ENCODE data around the gene NHLRC2. TPM values are rescaled to one million over a fixed set of nuclear protein-coding genes. Genes with fewer than 3 reads are reported as not detected.

The NHLRC2 gene
- total RNA-seq, 1 experiment from 2014 or later: 30.9 TPM

DNA sequence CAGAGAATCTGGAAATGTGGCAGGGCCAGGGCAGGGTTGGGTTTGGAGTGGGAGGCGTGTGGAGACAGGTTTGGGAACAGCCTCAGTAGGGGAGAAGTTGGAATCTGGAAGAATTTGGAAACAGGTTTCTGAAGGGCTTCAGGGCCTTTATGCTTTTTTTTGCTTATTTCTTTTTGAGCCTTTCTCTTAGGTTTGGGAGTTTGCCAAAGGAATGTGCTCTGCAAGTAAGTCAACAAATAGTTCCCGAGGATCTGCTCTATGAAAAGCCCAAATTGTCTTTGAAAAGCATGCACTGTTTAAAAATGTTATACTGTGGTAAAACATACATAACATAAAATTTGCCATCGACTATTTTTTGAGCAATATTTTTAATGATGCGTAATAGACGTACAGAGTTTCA, 102.6 kb downstream of the NHLRC2 start:
- H4K5ac ChIP-seq (ENCODE audit: insufficient read length, low read depth, low read length): no peak overlapping the region
- H3K27ac Mint-ChIP-seq: no peak overlapping the region
- WGBS (ENCODE audit: extremely low coverage, insufficient read length, low lambda C conversion rate): no CpG with 5 or more reads among the region's 5 CpGs

More for the DNA sequence above, 102.6 kb downstream of the NHLRC2 start:
- no peak overlapping the region for H3K4me2 ChIP-seq (ENCODE audit: insufficient read depth, insufficient read length, low read length)
- H2AK5ac ChIP-seq (ENCODE audit: insufficient read length, low read length): no peak overlapping the region
- no peaks in the 10 kb centered on the region for H3K9me3 ChIP-seq (ENCODE audit: control insufficient read depth, low read depth, low read length)
- no peak overlapping the region for H2BK5ac ChIP-seq (ENCODE audit: insufficient read length, low read length)
- no peak overlapping the region for H2BK12ac ChIP-seq (ENCODE audit: insufficient read length, low read depth, low read length)
- no peak overlapping the region for H3T11ph ChIP-seq (ENCODE audit: low read length)
- H3K4me1 ChIP-seq (ENCODE audit: insufficient read depth, low read length): no peaks in the 10 kb centered on the region
- no peak overlapping the region for H3K14ac ChIP-seq (ENCODE audit: insufficient read depth, low read length)
- H3K27me3 Mint-ChIP-seq (ENCODE audit: low read depth): no peaks in the 10 kb centered on the region
- DNase-seq: no peak
- no peak overlapping the region for H2AFZ ChIP-seq (ENCODE audit: low read length)
- H2BK20ac ChIP-seq (ENCODE audit: low read depth, low read length, poor library complexity, severe bottlenecking): no peak overlapping the region
- no peaks in the 10 kb centered on the region for H3K23me2 ChIP-seq (ENCODE audit: insufficient read length, low read depth, low read length, poor library complexity, severe bottlenecking)
- no peak overlapping the region for H3K56ac ChIP-seq (ENCODE audit: insufficient read length, low read depth, low read length)
- H4K8ac ChIP-seq (replicated peaks; ENCODE audit: insufficient read length, low read depth, low read length): no peak overlapping the region
- no peak overlapping the region for H2BK120ac ChIP-seq (ENCODE audit: low read depth, low read length, poor library complexity, severe bottlenecking)
- H3K4me3 Mint-ChIP-seq: no peak overlapping the region
- no peaks in the 10 kb centered on the region for H3K79me1 ChIP-seq (ENCODE audit: insufficient read depth, low read depth, low read length, poor library complexity, severe bottlenecking)
- TF ChIP-seq, protein P1, sequence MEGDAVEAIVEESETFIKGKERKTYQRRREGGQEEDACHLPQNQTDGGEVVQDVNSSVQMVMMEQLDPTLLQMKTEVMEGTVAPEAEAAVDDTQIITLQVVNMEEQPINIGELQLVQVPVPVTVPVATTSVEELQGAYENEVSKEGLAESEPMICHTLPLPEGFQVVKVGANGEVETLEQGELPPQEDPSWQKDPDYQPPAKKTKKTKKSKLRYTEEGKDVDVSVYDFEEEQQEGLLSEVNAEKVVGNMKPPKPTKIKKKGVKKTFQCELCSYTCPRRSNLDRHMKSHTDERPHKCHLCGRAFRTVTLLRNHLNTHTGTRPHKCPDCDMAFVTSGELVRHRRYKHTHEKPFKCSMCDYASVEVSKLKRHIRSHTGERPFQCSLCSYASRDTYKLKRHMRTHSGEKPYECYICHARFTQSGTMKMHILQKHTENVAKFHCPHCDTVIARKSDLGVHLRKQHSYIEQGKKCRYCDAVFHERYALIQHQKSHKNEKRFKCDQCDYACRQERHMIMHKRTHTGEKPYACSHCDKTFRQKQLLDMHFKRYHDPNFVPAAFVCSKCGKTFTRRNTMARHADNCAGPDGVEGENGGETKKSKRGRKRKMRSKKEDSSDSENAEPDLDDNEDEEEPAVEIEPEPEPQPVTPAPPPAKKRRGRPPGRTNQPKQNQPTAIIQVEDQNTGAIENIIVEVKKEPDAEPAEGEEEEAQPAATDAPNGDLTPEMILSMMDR (conservative IDR thresholded peaks at IDR 0.05): no peak
- no peak overlapping the region for H3K9ac ChIP-seq (ENCODE audit: extremely low read depth, insufficient read length, low read length)
- no peaks in the 10 kb centered on the region; a peak in 1 of 7 replicates for H3K36me3 Mint-ChIP-seq (ENCODE audit: insufficient read depth in 1 of 3, low read depth in 3 of 3)
- no peaks in the 10 kb centered on the region for H3K79me2 ChIP-seq (ENCODE audit: insufficient read depth, low read length)
- H3K18ac ChIP-seq (ENCODE audit: insufficient read length, low read depth, low read length): no peak overlapping the region
- H3K27me3 ChIP-seq (ENCODE audit: insufficient read depth, low read length): no peaks in the 10 kb centered on the region; the same call in 1 of the 2 replicates
- H3K23ac ChIP-seq (ENCODE audit: insufficient read length, low read depth, low read length): no peak overlapping the region
- H3K27ac ChIP-seq (ENCODE audit: insufficient read length, low read depth, low read length): no peak overlapping the region
- H4K20me1 ChIP-seq (ENCODE audit: control insufficient read depth, insufficient read depth, insufficient read length): no peaks in the 10 kb centered on the region
- peaks cover 8 to 9% of the 10 kb centered on the region in 2 experiments; a peak in 2 of 4 replicates for H3K4me1 Mint-ChIP-seq
- H3K9me3 Mint-ChIP-seq: no peaks in the 10 kb centered on the region; a peak in 1 of 5 replicates
- no peak overlapping the region for H4K91ac ChIP-seq (ENCODE audit: insufficient read length, low read depth, low read length)
- H2BK15ac ChIP-seq (ENCODE audit: low read depth, low read length): no peak overlapping the region
- no peak overlapping the region for H3K4ac ChIP-seq (ENCODE audit: low read depth, low read length)
